HepG2 (cell line): Measurements from ENCODE around the gene VAC14. TPM values are rescaled to one million over a fixed set of nuclear protein-coding genes. Genes with fewer than 3 reads are reported as not detected.

Experiments used
- ATAC-seq: fragments of 200-7000 bp; cut with Tn5 transposase; 3 replicates; pipeline ENCODE4 v1.9.1; 2020; ENCODE audit warnings: mild to moderate bottlenecking, moderate library complexity
- BruUV-seq: library from RNA; stranded (reverse); fragments of 400-500 nt; replicated peaks from 2 replicates; lab custom pipeline; 2021; lab: Mats Ljungman, UMichigan
- CTCF ChIA-PET: fragments of 300-600 bp; formaldehyde crosslinking; extraction: SDS; loops from one replicate; lab custom pipeline; 2021; ENCODE audit warnings: low total read pairs, inconsistent platforms, low intra/inter-chr PET ratio; lab: Yijun Ruan, JAX
- POLR2A ChIA-PET: fragments of 350-600 bp; sonication (Branson Sonifier 250); formaldehyde crosslinking; loops from one replicate; lab custom pipeline; 2020; ENCODE audit warnings: antibody characterized with exemption, inconsistent platforms; lab: Yijun Ruan, JAX
- DNase-seq: peaks from one replicate; pipeline ENCODE4 v3.0.0-alpha.2; 2015; ENCODE audit warnings: low spot score
- FAIRE-seq: peaks from 3 replicates; lab custom pipeline; 2011; peaks lifted over from hg19 to GRCh38; lab: Jason Lieb, UNC
- H2AFZ ChIP-seq: one replicate; pipeline ENCODE4 v1.6.1; 2011; ENCODE audit warnings: low read length, inconsistent platforms
- H3K27ac ChIP-seq: fragments of 300-600 bp; 3 replicates; pipeline ENCODE4 v1.8.0; 2011; ENCODE audit warnings: mixed run types, mild to moderate bottlenecking, mixed read lengths, low read length, inconsistent platforms; ENCODE audit not compliant: insufficient read depth; ENCODE audit errors: extremely low read length
- H3K27me3 ChIP-seq, 2 experiments: fragments of 200-600 bp in 1 of 2; 2 replicates in 1 of 2; 3 replicates in 1 of 2; pipeline versions ENCODE4 v1.6.0 to v1.8.0; 2011; ENCODE audit warnings: low read length in 2 of 2, mild to moderate bottlenecking in 2 of 2, moderate library complexity in 2 of 2, inconsistent platforms in 1 of 2; ENCODE audit not compliant: insufficient read depth in 2 of 2, control insufficient read depth in 1 of 2
- H3K36me3 ChIP-seq, 2 experiments: fragments of 200-600 bp in 1 of 2; replicated peaks in 1 of 2; 2 replicates in 1 of 2; 3 replicates in 1 of 2; pipeline versions ENCODE4 v1.5.1 to v1.8.0; 2011; ENCODE audit warnings: low read length in 2 of 2, inconsistent platforms in 1 of 2; ENCODE audit not compliant: insufficient read depth in 2 of 2, control insufficient read depth in 1 of 2
- H3K4me1 ChIP-seq: 2 replicates; pipeline ENCODE4 v1.5.1; 2012; ENCODE audit warnings: low read length, inconsistent platforms; ENCODE audit not compliant: insufficient read depth
- H3K4me2 ChIP-seq: 2 replicates; pipeline ENCODE4 v1.6.0; 2011; ENCODE audit warnings: low read depth, low read length, inconsistent platforms
- H3K4me3 ChIP-seq, 3 experiments: fragments of 200-600 bp in 1 of 3; sonication (generic), shearing (Covaris generic) in 1 of 3; replicated peaks in 1 of 3; 2 replicates each; pipeline ENCODE4 v1.5.1; 2011 to 2016; ENCODE audit warnings: low read length in 3 of 3, inconsistent platforms in 2 of 3, low read depth in 2 of 3, mild to moderate bottlenecking in 2 of 3, control low read depth in 1 of 3, mixed read lengths in 1 of 3; ENCODE audit not compliant: insufficient read depth in 1 of 3
- H3K79me2 ChIP-seq: one replicate; pipeline ENCODE4 v1.6.1; 2011; ENCODE audit warnings: low read length, inconsistent platforms; ENCODE audit not compliant: insufficient read depth
- H3K9ac ChIP-seq: 2 replicates; pipeline ENCODE4 v1.6.0; 2011; ENCODE audit warnings: mild to moderate bottlenecking, low read depth, low read length, inconsistent platforms; ENCODE audit not compliant: insufficient read depth
- H3K9me3 ChIP-seq: 2 replicates; pipeline ENCODE4 v1.5.1; 2012; ENCODE audit warnings: mild to moderate bottlenecking, low read length
- H4K20me1 ChIP-seq: 2 replicates; pipeline ENCODE4 v1.6.0; 2011; ENCODE audit warnings: inconsistent platforms, mild to moderate bottlenecking, low read length, moderate library complexity; ENCODE audit not compliant: insufficient read depth
- BORCS8-MEF2B ChIP-seq: sonication (generic); formaldehyde crosslinking; IDR thresholded peaks from 2 replicates; pipeline ENCODE4 v1.8.0; 2022; ENCODE audit warnings: mild to moderate bottlenecking, missing genetic modification reagents
- ERF ChIP-seq: IDR thresholded peaks from 2 replicates; pipeline ENCODE4 v1.6.1; 2018; ENCODE audit warnings: missing biosample characterization, missing genetic modification reagents
- FOXO1 ChIP-seq: sonication (generic); formaldehyde crosslinking; IDR thresholded peaks from 2 replicates; pipeline ENCODE4 v1.4.0; 2020; ENCODE audit warnings: missing genetic modification reagents
- GATAD1 ChIP-seq: IDR thresholded peaks from 2 replicates; pipeline ENCODE4 v1.6.1; 2016; ENCODE audit warnings: missing genetic modification reagents, missing compliant biosample characterization
- HBP1 ChIP-seq: IDR thresholded peaks from 2 replicates; pipeline ENCODE4 v1.6.1; 2016; ENCODE audit warnings: low read depth, control low read depth
- NCOA2 ChIP-seq: sonication (generic); formaldehyde crosslinking; IDR thresholded peaks from 2 replicates; pipeline ENCODE4 v1.8.0; 2022; ENCODE audit warnings: inconsistent platforms
- NFKB2 ChIP-seq: sonication (generic); formaldehyde crosslinking; IDR thresholded peaks from 2 replicates; pipeline ENCODE4 v1.4.0; 2020; ENCODE audit warnings: missing genetic modification reagents, borderline replicate concordance
- PAF1 ChIP-seq: IDR thresholded peaks from 2 replicates; pipeline ENCODE4 v1.6.1; 2016; ENCODE audit warnings: missing genetic modification reagents, missing compliant biosample characterization
- RXRA ChIP-seq: sonication (generic); formaldehyde crosslinking; IDR thresholded peaks from 2 replicates; pipeline ENCODE4 v1.5.1; 2020; ENCODE audit warnings: missing genetic modification reagents
- ZBTB14 ChIP-seq: sonication (generic); formaldehyde crosslinking; IDR thresholded peaks from 2 replicates; pipeline ENCODE4 v1.4.0; 2020; ENCODE audit warnings: missing genetic modification reagents
- ZEB1 ChIP-seq: IDR thresholded peaks from 2 replicates; pipeline ENCODE4 v1.6.1; 2012; ENCODE audit warnings: mild to moderate bottlenecking, low read depth, inconsistent platforms; ENCODE audit not compliant: insufficient replicate concordance
- ZFY ChIP-seq: sonication (generic); formaldehyde crosslinking; IDR thresholded peaks from 2 replicates; pipeline ENCODE4 v1.4.0; 2020; ENCODE audit warnings: missing genetic modification reagents
- ZNF24 ChIP-seq: fragments of 450-650 bp; IDR thresholded peaks from 2 replicates; pipeline ENCODE4 v1.6.1; 2017; ENCODE audit warnings: antibody characterized with exemption, mild to moderate bottlenecking
- ZNF576 ChIP-seq: sonication (generic); formaldehyde crosslinking; IDR thresholded peaks from 2 replicates; pipeline ENCODE4 v1.4.0; 2020; ENCODE audit warnings: mild to moderate bottlenecking, missing genetic modification reagents
- ZNF710 ChIP-seq: sonication (generic); formaldehyde crosslinking; IDR thresholded peaks from 2 replicates; pipeline ENCODE4 v1.5.0; 2020; ENCODE audit warnings: mild to moderate bottlenecking, missing genetic modification reagents, borderline replicate concordance
- ZNF724P ChIP-seq: sonication (generic); formaldehyde crosslinking; IDR thresholded peaks from 2 replicates; pipeline ENCODE4 v1.8.0; 2022; ENCODE audit warnings: missing genetic modification reagents, borderline replicate concordance
- ZNF773 ChIP-seq: sonication (generic); formaldehyde crosslinking; IDR thresholded peaks from 2 replicates; pipeline ENCODE4 v1.4.0; 2020; ENCODE audit warnings: missing genetic modification reagents, borderline replicate concordance
- WGBS: methylation state at CpG from one replicate; pipeline ENCODE4 v1.1.6; 2017; ENCODE audit warnings: low lambda C conversion rate; 5-methylcytosine and 5-hydroxymethylcytosine counted together
- in situ Hi-C: cut with HindIII; loops from 2 replicates; pipeline ENCODE4 v1.10.0; 2017; ENCODE audit warnings: low pct_unique_long_range_greater_than_20kb; ENCODE audit not compliant: extremely low pct_ligation_motif_present
- intact Hi-C: fragments of 100-400 bp; cut with micrococcal nuclease; formaldehyde crosslinking; loops from one replicate; pipeline ENCODE4 v1.10.0; 2022; ENCODE audit not compliant: unreplicated experiment
- polyA plus RNA-seq, 8 experiments: library from polyadenylated mRNA; depleted of rRNA in 3 of 8; stranded (reverse) in 7 of 8; unstranded in 1 of 8; fragments of >200 nt; fragmentation: Illumina TruSeq in 4 of 8; extraction: Trizol in 4 of 8; gene quantifications; 2 replicates each; pipeline versions ENCODE4 v1.2.1 to v1.2.3, GENCODE V29; 2011 to 2016; ENCODE audit warnings: low read depth in 4 of 8, missing spikeins in 1 of 8, mixed read lengths in 1 of 8; ENCODE audit not compliant: insufficient read depth in 1 of 8
- total RNA-seq, 5 experiments: library from RNA; depleted of rRNA; stranded (reverse); fragments of >200 nt; fragmentation: Illumina TruSeq; extraction: Trizol; gene quantifications; 2 replicates each; pipeline ENCODE4 v1.2.3, GENCODE V29; 2016; ENCODE audit warnings: low read depth in 1 of 5

The VAC14 gene
- total and polyA plus RNA-seq, 2 of the 13 experiments (the other 11 are each of a cell fraction or from before 2014, with no cell fraction given), result 23.5 to 24.6 TPM

GRCh38 chr16:70735141-70735979 lies 65.6 kb downstream of the VAC14 start:
- DNase-seq (peak; percentile 30), ATAC-seq (peak; percentile 5; the same call in 2 of the 3 replicates), FAIRE-seq (no peak)
- CTCF ChIA-PET, result interaction anchor here (1.0 kb wide), 1 partner anchor 36 kb away, joined by 3 read pairs; no protein-coding TSS in a partner anchor
- no peaks in the 10 kb centered on the region for H3K79me2 ChIP-seq
- H3K4me1 ChIP-seq, result peaks cover 51% of the 10 kb centered on the region
- H4K20me1 ChIP-seq, result no peaks in the 10 kb centered on the region
- no peaks in the 10 kb centered on the region for H3K27me3 ChIP-seq
- POLR2A ChIA-PET, result interaction anchor here (0.7 to 13.4 kb wide), 5 partner anchors 9 to 68 kb away, joined by 3 to 357 read pairs (median 27); partner anchors contain the start of gene MTSS2
- H3K4me2 ChIP-seq, result no peak overlapping the region
- no TSS peak for BruUV-seq
- intact Hi-C loops (no loop called here), in situ Hi-C loops (no loop called here)
- 97% methylated on average over 12 of the region's 13 CpGs for WGBS
- no peak overlapping the region for H2AFZ ChIP-seq
- peak overlapping the region; percentile 50 for H3K27ac ChIP-seq
- H3K9me3 ChIP-seq, result no peaks in the 10 kb centered on the region
- no peak overlapping the region for H3K4me3 ChIP-seq
- H3K36me3 ChIP-seq, result peaks cover 13 to 19% of the 10 kb centered on the region in 2 experiments; a peak in 4 of 5 replicates
- TF ChIP-seq FOXO1 (CRISPR knock-in tag) (no peak), HBP1 (CRISPR knock-in tag) (no peak), ZNF24 (no peak), ZNF710 (CRISPR knock-in tag) (0 out of 2 replicates have a peak, but pooled peaks have one; percentile 27), ZFY (CRISPR knock-in tag) (no peak), ZNF773 (CRISPR knock-in tag) (no peak), ZNF576 (no peak), ERF (CRISPR knock-in tag) (no peak), RXRA (CRISPR knock-in tag) (no peak), BORCS8-MEF2B (CRISPR knock-in tag) (0 out of 2 replicates have a peak, but pooled peaks have one; percentile 3), ZNF724P (no peak), NCOA2 (CRISPR knock-in tag) (no peak), ZEB1 (no peak), PAF1 (CRISPR knock-in tag) (no peak), NFKB2 (CRISPR knock-in tag) (no peak), GATAD1 (CRISPR knock-in tag) (no peak), ZBTB14 (CRISPR knock-in tag) (no peak)
- H3K9ac ChIP-seq, result peak overlapping the region; percentile 18; the same call in 1 of the 2 replicates
